A673 (cell line): ENCODE measurements around the gene DRC7. TPM values are rescaled to one million over a fixed set of nuclear protein-coding genes. Genes with fewer than 3 reads are reported as not detected.

Experiments used
- BruUV-seq: library from RNA; stranded (reverse); fragments of 400-500 nt; replicated peaks from 2 replicates; lab custom pipeline; 2021; lab: Mats Ljungman, UMichigan
- CTCF ChIA-PET: fragments of 300-600 bp; sonication (Branson Sonifier 250); formaldehyde crosslinking; loops from one replicate; lab custom pipeline; 2022; ENCODE audit warnings: antibody characterized with exemption; lab: Charles Lee
- POLR2A ChIA-PET: fragments of 300-600 bp; sonication (Branson Sonifier 250); formaldehyde crosslinking; loops from one replicate; lab custom pipeline; 2022; ENCODE audit warnings: antibody characterized with exemption; ENCODE audit not compliant: low non-redundant PET; lab: Charles Lee
- DNase-seq: peaks from one replicate; pipeline ENCODE4 v3.0.0-alpha.2; 2015; ENCODE audit warnings: low spot score
- H3K27ac ChIP-seq: fragments of 200-600 bp; sonication (generic); 2 replicates; pipeline ENCODE4 v1.5.1; 2016; ENCODE audit warnings: mixed run types, low read depth, mild to moderate bottlenecking, mixed read lengths, antibody characterized with exemption, low read length; ENCODE audit not compliant: poor library complexity, severe bottlenecking
- H3K27me3 ChIP-seq: fragments of 200-600 bp; sonication (generic); replicated peaks from 2 replicates; pipeline ENCODE4 v1.6.1; 2017; ENCODE audit warnings: mixed run types, low read depth, mild to moderate bottlenecking, mixed read lengths, antibody characterized with exemption, low read length; ENCODE audit not compliant: insufficient read depth, poor library complexity
- H3K36me3 ChIP-seq: fragments of 200-600 bp; sonication (generic); 2 replicates; pipeline ENCODE4 v1.6.1; 2016; ENCODE audit warnings: mixed run types, mild to moderate bottlenecking, mixed read lengths, antibody characterized with exemption, low read length; ENCODE audit not compliant: insufficient read depth, poor library complexity, severe bottlenecking
- H3K4me1 ChIP-seq: fragments of 200-600 bp; sonication (generic); 2 replicates; pipeline ENCODE4 v1.6.1; 2017; ENCODE audit warnings: mixed run types, mild to moderate bottlenecking, mixed read lengths, antibody characterized with exemption, low read length; ENCODE audit not compliant: insufficient read depth, poor library complexity, severe bottlenecking
- H3K4me3 ChIP-seq: fragments of 200-600 bp; sonication (generic); 2 replicates; pipeline ENCODE4 v1.5.1; 2016; ENCODE audit warnings: low read depth, mixed run types, mild to moderate bottlenecking, mixed read lengths, low read length; ENCODE audit not compliant: poor library complexity, severe bottlenecking
- H3K9me3 ChIP-seq: fragments of 200-600 bp; sonication (generic); 2 replicates; pipeline ENCODE4 v1.6.1; 2016; ENCODE audit warnings: mixed run types, low read depth, mild to moderate bottlenecking, mixed read lengths, antibody characterized with exemption, low read length; ENCODE audit not compliant: poor library complexity, severe bottlenecking
- CTCF ChIP-seq: fragments of 300-800, 200-600 bp; sonication (generic); conservative IDR thresholded peaks from 2 replicates; pipeline ENCODE4 v1.5.1; 2017; ENCODE audit warnings: low read depth, mild to moderate bottlenecking, antibody characterized with exemption, low read length, moderate library complexity, mixed read lengths
- EZH2 ChIP-seq: fragments of 200-600 bp; sonication (generic); IDR thresholded peaks from 2 replicates; pipeline ENCODE4 v1.6.1; 2017; ENCODE audit warnings: borderline replicate concordance, low read depth, mild to moderate bottlenecking, mixed read lengths, antibody characterized with exemption, low read length; ENCODE audit not compliant: poor library complexity, severe bottlenecking
- intact Hi-C: fragments of 100-400 bp; cut with micrococcal nuclease; formaldehyde crosslinking; loops from one replicate; pipeline ENCODE4 v1.10.0; 2022; ENCODE audit not compliant: unreplicated experiment
- total RNA-seq: library from RNA; stranded (reverse); gene quantifications from 2 replicates; pipeline ENCODE4 v1.2.3, GENCODE V29; 2021

Gene DRC7
- total RNA-seq, 1 experiment from 2014 or later, result not detected

GRCh38 chr16:57672416-57672815 is 22.2 kb upstream of the DRC7 start:
- POLR2A ChIA-PET, result no interaction called here
- no TSS peak for BruUV-seq
- CTCF ChIA-PET, result no interaction called here

GRCh38 chr16:57672824-57673223 is 21.8 kb upstream of the DRC7 start:
- intact Hi-C loops, result no loop called here
- no peak for TF ChIP-seq EZH2
- no peak for TF ChIP-seq CTCF
- Histone ChIP-seq H3K9me3 (no peaks in the 10 kb centered on the region), H3K4me3 (no peak overlapping the region), H3K27ac (no peak overlapping the region), H3K36me3 (no peaks in the 10 kb centered on the region), H3K27me3 (no peaks in the 10 kb centered on the region), H3K4me1 (no peaks in the 10 kb centered on the region)
- no TSS peak for BruUV-seq
- no peak for DNase-seq
- POLR2A ChIA-PET, result no interaction called here
- CTCF ChIA-PET, result no interaction called here

More at GRCh38 chr16:57672416-57672815, 22.2 kb upstream of the DRC7 start:
- Histone ChIP-seq H3K27me3 (no peaks in the 10 kb centered on the region), H3K9me3 (no peaks in the 10 kb centered on the region), H3K36me3 (no peaks in the 10 kb centered on the region), H3K4me1 (no peaks in the 10 kb centered on the region), H3K4me3 (no peak overlapping the region), H3K27ac (no peak overlapping the region)
- no peak for DNase-seq
- intact Hi-C loops, result no loop called here
- no peak for TF ChIP-seq EZH2
- TF ChIP-seq CTCF, result no peak

- BruUV-seq, result no TSS peak
- H3K27me3 ChIP-seq, result no peaks in the 10 kb centered on the region
- no peak for DNase-seq
- H3K4me1 ChIP-seq, result peaks cover 3% of the 10 kb centered on the region
- ChIA-PET POLR2A (interaction anchor here (0.6 kb wide), 1 partner anchor 33 kb away, joined by 7 read pairs; no protein-coding TSS in a partner anchor), CTCF (no interaction called here)
- TF ChIP-seq CTCF (no peak), EZH2 (no peak)
- no peaks in the 10 kb centered on the region for H3K9me3 ChIP-seq
- H3K4me3 ChIP-seq, result no peak overlapping the region
- intact Hi-C loops, result no loop called here
- H3K27ac ChIP-seq, result no peak overlapping the region
- no peaks in the 10 kb centered on the region for H3K36me3 ChIP-seq
Measured at GRCh38 chr16:57675741-57676551, 18.7 kb upstream of the DRC7 start.
